Central memory CD8-positive, alpha-beta T cell (primary cell): ENCODE results near the gene GAPDHS.

ENCODE experiments used
- ATAC-seq: fragments of 150-1000 bp; cut with Tn5 transposase; replicated peaks from 2 replicates; pipeline ENCODE4 v1.10.0; 2022; ENCODE audit warnings: mild to moderate bottlenecking, moderate FRiP score, moderate number of reproducible peaks; ENCODE audit not compliant: poor library complexity, severe bottlenecking; ENCODE audit errors: extremely low read depth
- DNase-seq, 2 donors: peaks; one replicate each; pipeline ENCODE4 v3.0.0; 2021; ENCODE audit warnings: low spot score in 2 of 2
- H3K27ac Mint-ChIP-seq: one replicate; pipeline ENCODE4 v1.8.0; 2022; ENCODE audit warnings: low read depth, mild to moderate bottlenecking, moderate library complexity, mixed read lengths
- H3K27me3 Mint-ChIP-seq: one replicate; pipeline ENCODE4 v1.8.0; 2022; ENCODE audit warnings: mixed read lengths
- H3K36me3 Mint-ChIP-seq: one replicate; pipeline ENCODE4 v1.8.0; 2022; ENCODE audit warnings: mild to moderate bottlenecking, moderate library complexity, mixed read lengths; ENCODE audit not compliant: insufficient read depth
- H3K4me1 Mint-ChIP-seq: one replicate; pipeline ENCODE4 v1.8.0; 2022; ENCODE audit warnings: mixed read lengths
- H3K4me3 Mint-ChIP-seq: one replicate; pipeline ENCODE4 v1.8.0; 2022; ENCODE audit warnings: mild to moderate bottlenecking, moderate library complexity, mixed read lengths
- H3K9me3 Mint-ChIP-seq: one replicate; pipeline ENCODE4 v1.8.0; 2022; ENCODE audit warnings: mixed read lengths

Gene GAPDHS

DNA sequence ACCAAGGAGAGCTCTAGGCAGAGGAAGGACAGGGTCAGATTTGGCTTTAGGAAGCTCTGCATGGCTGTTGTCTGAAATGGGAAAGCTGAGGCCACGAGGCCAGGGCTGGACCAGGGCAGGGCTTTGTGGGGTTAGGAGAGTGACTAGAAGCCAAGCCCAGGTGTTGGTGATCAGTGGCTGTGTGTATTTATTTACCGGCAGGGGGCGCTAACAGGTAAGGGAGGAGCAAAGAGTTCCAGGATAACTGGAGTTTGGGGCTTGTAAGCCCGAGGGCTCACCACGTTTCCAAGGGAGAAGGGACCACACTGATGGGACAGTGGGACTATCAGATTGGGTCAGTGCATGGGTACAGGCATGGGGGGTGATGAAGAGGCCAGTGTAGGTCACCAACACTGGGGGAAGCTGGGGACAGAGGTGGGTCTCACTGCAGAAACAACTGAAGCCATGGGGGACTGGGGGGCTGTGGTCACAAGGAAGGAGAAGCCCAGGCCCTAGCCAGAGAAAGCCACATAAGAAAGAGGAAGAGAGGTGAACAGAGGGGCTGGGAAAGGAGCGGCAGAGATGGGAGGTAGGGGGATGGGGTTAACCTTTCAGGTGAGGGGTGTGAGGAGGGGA, 16.0 kb downstream of the GAPDHS start:
- ATAC-seq (no peak), DNase-seq (peak in 1 of 2 donors; percentile 28)
- no peaks in the 10 kb centered on the region for H3K9me3 Mint-ChIP-seq
- no peaks in the 10 kb centered on the region for H3K27me3 Mint-ChIP-seq
- H3K4me1 Mint-ChIP-seq, result peaks cover 37% of the 10 kb centered on the region
- H3K27ac Mint-ChIP-seq, result peak overlapping the region; percentile 26
- peaks cover 8% of the 10 kb centered on the region for H3K36me3 Mint-ChIP-seq
- no peak overlapping the region for H3K4me3 Mint-ChIP-seq

DNA sequence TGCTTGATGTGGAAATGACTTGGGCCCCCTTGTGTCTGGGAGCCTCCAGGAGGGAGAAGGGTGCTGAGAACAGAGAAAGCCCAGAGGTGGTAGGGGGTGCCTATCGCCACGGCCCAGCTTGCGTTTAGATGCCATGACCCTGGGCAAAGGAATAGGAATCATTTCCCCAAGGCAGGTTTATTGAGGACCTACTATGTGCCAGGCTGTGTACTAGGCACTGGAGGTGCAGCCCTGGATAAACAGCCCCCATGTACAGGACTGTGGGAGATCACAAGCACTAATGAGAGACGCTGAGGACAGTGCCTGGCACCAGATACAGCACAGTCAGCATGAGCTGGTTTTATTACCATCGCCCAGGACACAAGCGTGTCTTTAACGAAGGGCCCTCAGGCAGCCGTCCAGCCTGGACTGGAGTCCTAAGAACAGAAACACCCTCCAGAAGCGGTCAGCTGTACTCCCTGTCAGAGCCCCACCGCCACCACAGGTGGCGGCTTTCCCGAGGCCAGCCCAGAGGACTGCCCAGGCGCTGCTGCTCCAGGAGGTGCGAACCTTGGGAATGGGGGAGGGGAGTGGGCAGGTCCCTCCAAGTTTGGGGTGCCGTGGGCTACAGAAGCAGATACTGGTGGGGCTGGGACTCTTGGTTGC, 16.7 kb downstream of the GAPDHS start:
- H3K27ac Mint-ChIP-seq, result peak overlapping the region; percentile 26
- peaks cover 30% of the 10 kb centered on the region for H3K4me1 Mint-ChIP-seq
- H3K36me3 Mint-ChIP-seq, result peaks cover 8% of the 10 kb centered on the region
- no peaks in the 10 kb centered on the region for H3K27me3 Mint-ChIP-seq
- DNase-seq (no peak), ATAC-seq (no peak)
- no peak overlapping the region for H3K4me3 Mint-ChIP-seq
- H3K9me3 Mint-ChIP-seq, result no peaks in the 10 kb centered on the region

DNA sequence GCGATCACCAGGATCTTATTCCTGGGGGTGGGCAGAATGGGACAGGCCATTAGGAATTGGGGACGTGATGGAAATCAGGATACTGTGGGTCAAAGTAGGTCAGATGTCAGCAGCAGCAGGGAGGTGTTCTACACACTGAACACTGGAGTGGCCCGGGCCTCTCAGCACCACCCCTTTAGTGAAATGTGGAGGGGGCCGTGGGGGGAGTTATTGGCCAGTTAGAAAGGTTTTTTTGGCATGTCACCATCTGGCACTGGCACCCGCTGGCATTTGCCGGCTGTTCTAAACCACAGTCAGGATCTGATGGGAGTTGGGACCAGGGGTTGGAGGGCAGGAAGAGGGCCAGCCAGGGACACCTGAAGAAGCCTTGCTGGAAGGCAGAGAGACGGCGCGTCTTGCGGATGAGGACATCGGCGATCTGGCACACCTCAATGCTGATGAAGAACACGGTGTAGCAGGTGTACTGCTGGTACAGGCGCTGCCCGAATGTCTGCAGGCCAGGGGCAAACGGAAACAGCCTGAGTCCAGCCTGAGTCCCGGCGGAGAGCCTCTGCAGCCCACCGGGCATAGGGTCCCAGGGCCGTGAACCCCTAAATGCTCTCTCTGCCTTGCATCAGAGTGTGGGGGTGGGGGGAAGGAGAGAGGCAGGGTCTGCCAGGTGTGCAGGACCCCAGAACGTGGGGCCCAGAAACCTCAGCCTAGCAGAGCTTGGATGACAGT, 18.0 kb downstream of the GAPDHS start:
- ATAC-seq (no peak), DNase-seq (no peak)
- H3K36me3 Mint-ChIP-seq, result peaks cover 6% of the 10 kb centered on the region
- H3K4me1 Mint-ChIP-seq, result peaks cover 22% of the 10 kb centered on the region
- no peak overlapping the region for H3K4me3 Mint-ChIP-seq
- H3K9me3 Mint-ChIP-seq, result no peaks in the 10 kb centered on the region
- H3K27me3 Mint-ChIP-seq, result no peaks in the 10 kb centered on the region
- H3K27ac Mint-ChIP-seq, result no peak overlapping the region

DNA sequence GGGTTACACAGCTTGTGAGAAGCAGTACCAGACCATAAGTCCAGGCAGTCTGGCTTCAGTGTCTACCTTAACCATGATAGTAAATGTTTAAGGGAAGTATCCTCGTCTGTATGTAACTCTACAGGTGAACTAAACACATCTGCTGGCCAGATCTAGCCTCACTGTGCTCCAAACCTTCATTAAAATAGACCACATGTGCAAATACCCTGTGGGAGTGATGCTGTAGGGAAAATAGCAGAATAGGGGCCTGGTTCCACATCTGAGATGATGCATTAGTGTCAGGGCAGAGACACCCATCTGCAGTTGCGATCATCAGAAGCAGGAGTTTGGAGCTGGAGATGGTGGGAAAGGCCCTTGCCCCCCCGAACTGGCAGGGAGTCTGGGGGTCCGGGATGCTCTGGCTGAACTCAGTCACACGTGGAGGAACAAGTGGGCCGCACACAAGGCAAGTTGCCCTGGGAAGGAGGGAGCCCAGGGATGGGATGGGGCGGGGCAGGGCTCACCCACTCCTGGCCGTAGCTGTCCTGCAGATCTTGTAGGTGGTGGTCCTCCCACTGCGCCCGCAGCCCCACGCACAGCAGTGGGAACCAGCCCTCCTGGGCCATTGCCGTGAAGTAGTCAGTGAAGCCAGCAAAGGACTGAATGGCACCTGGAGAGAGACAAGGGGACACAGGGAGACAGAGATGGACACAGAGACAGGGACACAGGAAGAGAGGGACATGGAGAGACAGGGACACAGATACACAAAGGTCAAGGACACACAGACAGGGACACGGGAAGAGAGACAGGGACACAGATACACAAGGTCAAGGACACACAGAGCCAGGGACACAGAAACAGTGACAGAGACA, 19.5 kb downstream of the GAPDHS start:
- Mint-ChIP-seq H3K4me3 (no peak overlapping the region), H3K27me3 (no peaks in the 10 kb centered on the region), H3K27ac (no peak overlapping the region), H3K36me3 (peaks cover 4% of the 10 kb centered on the region), H3K9me3 (no peaks in the 10 kb centered on the region), H3K4me1 (peaks cover 18% of the 10 kb centered on the region)
- no peak for DNase-seq
- no peak for ATAC-seq

DNA sequence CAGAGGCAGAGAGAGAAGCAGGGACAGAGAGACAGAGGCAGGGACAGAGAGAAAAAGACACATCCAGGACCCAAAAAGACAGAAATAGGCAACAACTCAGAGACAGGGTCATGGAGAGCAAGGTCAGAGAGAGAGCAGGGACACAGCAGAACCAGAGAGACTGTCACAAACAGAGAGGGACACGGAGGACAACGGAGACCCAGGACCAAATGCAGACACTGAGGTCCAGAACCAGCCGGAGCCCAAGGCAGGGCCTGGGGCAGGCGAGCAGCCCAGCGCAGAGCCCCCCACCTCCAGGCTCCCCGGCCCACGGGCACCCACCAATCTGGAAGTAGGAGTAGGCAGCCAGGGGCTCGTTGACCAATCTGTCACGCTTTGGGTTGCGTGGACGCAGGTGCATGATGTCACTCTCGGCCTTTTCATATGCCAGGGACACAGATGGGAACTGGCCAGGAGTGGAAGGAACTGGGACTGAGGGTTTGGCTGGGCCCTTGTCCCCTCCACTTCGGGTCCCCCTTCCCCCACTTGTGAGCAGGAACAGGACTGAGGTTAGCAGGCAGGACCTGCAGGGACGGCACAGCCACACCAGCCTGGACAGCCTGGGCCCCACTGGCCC, 20.2 kb downstream of the GAPDHS start:
- Mint-ChIP-seq H3K4me3 (no peak overlapping the region), H3K36me3 (peaks cover 4% of the 10 kb centered on the region), H3K27ac (no peak overlapping the region), H3K27me3 (no peaks in the 10 kb centered on the region), H3K9me3 (no peaks in the 10 kb centered on the region), H3K4me1 (peaks cover 16% of the 10 kb centered on the region)
- DNase-seq (no peak), ATAC-seq (no peak)

DNA sequence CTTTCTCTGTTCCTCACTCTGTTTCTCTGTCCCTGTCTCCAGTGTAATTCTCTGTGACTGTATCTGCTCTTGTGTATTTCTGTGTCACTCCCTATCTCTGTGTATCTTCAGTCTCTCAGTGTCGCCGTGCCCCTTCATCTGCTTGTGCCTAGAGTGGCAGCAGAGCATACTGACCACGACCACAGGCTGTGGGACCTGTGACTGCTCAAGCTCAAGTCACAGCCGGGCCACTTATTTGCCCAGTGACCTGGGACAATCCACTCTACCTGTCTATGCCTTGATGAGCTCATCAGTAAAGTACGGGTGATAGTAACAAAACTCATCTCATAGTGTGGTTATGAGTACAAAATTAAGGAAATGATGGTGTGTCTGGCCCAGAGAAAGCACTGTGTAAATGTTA, 20.8 kb downstream of the GAPDHS start:
- Mint-ChIP-seq H3K4me3 (no peak overlapping the region), H3K27me3 (peaks cover under 1% of the 10 kb centered on the region), H3K27ac (no peak overlapping the region), H3K4me1 (peaks cover 10% of the 10 kb centered on the region), H3K36me3 (peaks cover 4% of the 10 kb centered on the region), H3K9me3 (no peaks in the 10 kb centered on the region)
- ATAC-seq, result no peak
- no peak for DNase-seq

DNA sequence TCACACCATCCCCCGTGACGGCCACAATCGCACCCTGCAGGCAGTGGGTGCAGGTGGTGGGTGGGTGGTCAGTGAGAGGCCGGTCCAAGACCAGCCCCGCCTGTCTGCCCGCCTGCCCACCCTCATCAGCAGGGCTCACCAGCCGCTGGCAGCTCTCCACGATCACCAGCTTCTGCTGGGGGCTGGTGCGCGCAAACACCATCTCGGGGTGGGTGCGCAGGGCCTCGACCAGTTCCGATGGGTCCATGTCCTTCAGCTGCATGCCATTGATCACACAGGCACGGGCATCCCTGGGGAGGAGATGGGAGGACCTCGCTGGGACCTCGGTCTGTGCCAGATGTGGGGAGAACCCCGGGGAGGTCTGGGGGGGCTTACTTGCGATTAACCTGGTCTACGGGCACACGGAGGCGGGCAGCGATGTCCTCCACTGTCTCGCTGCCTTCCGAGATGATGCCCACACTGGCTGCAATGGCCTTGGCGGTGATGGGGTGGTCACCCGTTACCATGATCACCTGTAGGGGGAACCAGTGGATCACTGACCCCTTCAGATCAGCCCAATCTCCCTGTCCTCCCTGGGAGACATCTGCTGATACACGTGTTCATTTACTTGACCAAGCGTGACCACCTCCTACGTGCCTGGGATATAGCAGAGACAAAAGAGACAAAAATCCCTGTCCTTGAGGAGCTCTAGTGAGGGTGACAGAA, 22.2 kb downstream of the GAPDHS start:
- DNase-seq (no peak), ATAC-seq (no peak)
- H3K27me3 Mint-ChIP-seq, result peaks cover 15% of the 10 kb centered on the region
- H3K27ac Mint-ChIP-seq, result no peak overlapping the region
- H3K9me3 Mint-ChIP-seq, result no peaks in the 10 kb centered on the region
- peaks cover 5% of the 10 kb centered on the region for H3K4me1 Mint-ChIP-seq
- H3K4me3 Mint-ChIP-seq, result no peak overlapping the region
- peaks cover 2% of the 10 kb centered on the region for H3K36me3 Mint-ChIP-seq

DNA sequence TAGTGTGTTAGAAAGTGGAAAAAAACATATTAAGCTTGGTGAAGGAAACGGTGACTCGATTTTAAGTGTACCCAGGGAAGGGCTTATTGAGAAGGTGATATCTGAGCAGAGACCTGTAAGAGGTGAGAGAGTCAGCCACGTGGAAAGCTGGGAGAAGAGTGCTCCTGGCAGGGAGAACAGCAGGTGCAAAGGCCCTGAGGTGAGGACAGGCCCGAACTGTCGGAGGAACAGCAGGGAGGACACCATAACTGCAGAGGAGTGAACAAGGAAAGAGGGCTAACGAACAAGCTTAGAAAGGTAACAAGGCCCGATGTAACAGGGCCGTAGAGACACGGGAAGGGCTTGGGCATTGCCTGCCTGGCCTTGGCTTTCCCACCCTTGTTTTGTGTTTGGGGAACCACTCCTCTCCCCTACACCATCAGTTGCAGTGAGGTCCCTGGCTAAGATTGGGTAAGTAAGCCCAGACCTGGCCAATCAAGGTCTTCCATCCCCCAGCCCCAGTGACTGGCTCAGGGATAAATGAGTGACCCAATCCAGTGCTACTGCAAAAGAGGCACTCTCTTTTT, 22.9 kb downstream of the GAPDHS start:
- no peak for ATAC-seq
- Mint-ChIP-seq H3K36me3 (peaks cover 2% of the 10 kb centered on the region), H3K4me3 (no peak overlapping the region), H3K27ac (no peak overlapping the region), H3K27me3 (peaks cover 21% of the 10 kb centered on the region), H3K9me3 (no peaks in the 10 kb centered on the region), H3K4me1 (peaks cover 5% of the 10 kb centered on the region)
- no peak for DNase-seq

DNA sequence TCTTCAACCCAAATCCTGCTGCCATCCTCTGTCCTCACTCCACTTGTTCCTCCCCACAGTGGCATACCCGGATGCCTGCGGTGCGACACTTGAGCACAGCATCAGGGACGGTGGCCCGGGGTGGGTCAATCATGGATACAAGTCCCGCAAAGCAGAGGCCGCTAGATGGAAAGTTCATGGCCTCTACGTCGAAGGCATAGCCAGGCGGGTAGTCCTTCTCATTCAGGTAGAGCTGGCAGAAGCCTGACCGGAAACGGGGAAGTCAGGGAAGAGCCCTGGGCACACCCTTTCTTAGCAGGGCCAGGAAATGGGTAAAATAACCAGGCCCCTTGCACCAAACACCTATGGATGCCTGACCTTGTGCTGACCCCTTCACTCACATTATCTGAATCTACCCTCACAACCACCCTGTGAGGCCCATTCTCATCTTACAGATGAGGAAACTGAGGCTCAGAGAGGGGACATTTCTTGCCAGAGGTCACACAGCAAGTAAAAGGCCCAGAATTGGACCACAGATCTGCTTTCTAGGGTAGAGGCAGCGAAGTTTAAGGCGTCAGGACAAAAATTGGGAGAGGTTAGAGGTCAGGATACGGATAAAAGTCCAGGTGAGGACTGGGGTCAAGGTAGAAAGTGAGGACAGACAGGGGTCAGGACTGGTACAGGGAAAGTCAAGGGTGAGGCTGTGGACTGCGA, 23.7 kb downstream of the GAPDHS start:
- Mint-ChIP-seq H3K27ac (no peak overlapping the region), H3K4me3 (peak overlapping the region; percentile 58), H3K9me3 (no peaks in the 10 kb centered on the region), H3K36me3 (peaks cover 2% of the 10 kb centered on the region), H3K27me3 (peaks cover 30% of the 10 kb centered on the region), H3K4me1 (peaks cover 5% of the 10 kb centered on the region)
- DNase-seq (no peak), ATAC-seq (no peak)

DNA sequence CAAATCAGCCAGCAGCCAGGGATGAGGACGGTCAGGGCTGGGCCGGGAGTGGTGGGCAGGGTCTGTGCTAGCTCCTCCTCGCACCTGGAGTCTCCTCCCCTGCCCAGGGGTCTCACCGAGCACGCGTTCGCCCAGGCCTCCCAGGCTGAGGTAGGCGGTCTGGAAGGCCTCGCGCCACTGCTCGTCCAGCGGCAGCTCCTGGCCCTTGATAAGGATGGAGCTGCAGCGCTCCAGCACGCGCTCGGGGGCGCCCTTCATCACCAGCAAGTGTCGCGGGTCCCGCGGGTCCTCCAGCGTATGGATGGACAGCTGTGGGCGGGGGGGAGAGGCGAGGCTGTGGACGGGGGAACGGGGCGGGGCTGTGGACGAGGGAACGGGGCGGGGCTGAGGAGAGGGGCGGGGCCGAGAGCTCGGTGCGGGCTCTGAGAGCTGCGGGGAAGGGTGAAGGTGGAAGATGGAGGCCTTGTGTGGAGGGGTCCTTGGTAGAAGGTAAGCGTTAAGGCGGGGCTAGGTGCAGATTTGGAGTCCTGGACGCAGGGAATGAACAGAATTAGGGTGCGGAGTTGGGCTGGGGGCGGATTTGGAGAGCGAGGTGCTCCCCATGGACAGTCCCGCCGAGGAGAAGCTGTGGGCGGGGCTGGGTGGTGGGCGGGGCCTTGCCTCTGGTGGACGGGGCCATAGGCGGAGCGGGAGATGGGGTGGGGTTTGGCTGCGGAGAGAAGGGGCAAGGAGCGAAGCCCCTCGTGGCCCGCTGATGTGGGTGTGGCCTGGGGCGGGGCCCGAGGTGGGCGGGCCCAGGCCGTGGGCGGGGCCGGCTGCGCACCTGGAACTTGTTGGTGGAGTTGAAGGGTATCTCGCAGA, 24.5 kb downstream of the GAPDHS start:
- Mint-ChIP-seq H3K4me3 (peak overlapping the region; percentile 58), H3K27ac (no peak overlapping the region), H3K4me1 (peaks cover 5% of the 10 kb centered on the region), H3K9me3 (no peaks in the 10 kb centered on the region), H3K27me3 (peaks cover 38% of the 10 kb centered on the region), H3K36me3 (peaks cover 2% of the 10 kb centered on the region)
- DNase-seq (no peak), ATAC-seq (no peak)
